H9 (cell line): ENCODE measurements around the gene UCP1. TPM values are rescaled to one million over a fixed set of nuclear protein-coding genes. Genes with fewer than 3 reads are reported as not detected.

Experiments
- DNase-seq: peaks from one replicate; pipeline ENCODE4 v3.0.0-alpha.2; 2017
- H2AFZ ChIP-seq: one replicate; pipeline ENCODE4 v1.6.1; 2013; ENCODE audit warnings: mild to moderate bottlenecking, low read length, control low read depth, moderate library complexity
- H2AK5ac ChIP-seq: 2 replicates; pipeline ENCODE4 v1.6.1; 2013; ENCODE audit warnings: low read length, control low read depth, mixed read lengths; ENCODE audit not compliant: insufficient read length
- H2BK120ac ChIP-seq: one replicate; pipeline ENCODE4 v1.6.1; 2013; ENCODE audit warnings: low read depth, mild to moderate bottlenecking, low read length, control low read depth, inconsistent platforms; ENCODE audit not compliant: poor library complexity, severe bottlenecking
- H2BK12ac ChIP-seq: 2 replicates; pipeline ENCODE4 v1.6.1; 2013; ENCODE audit warnings: low read length, control low read depth, mixed read lengths, low read depth; ENCODE audit not compliant: insufficient read length
- H2BK15ac ChIP-seq: 2 replicates; pipeline ENCODE4 v1.6.1; 2013; ENCODE audit warnings: low read depth, low read length, control low read depth
- H2BK20ac ChIP-seq: one replicate; pipeline ENCODE4 v1.6.1; 2013; ENCODE audit warnings: low read depth, mild to moderate bottlenecking, low read length, control low read depth, inconsistent platforms; ENCODE audit not compliant: poor library complexity, severe bottlenecking
- H2BK5ac ChIP-seq: 2 replicates; pipeline ENCODE4 v1.6.1; 2013; ENCODE audit warnings: low read length, control low read depth, mixed read lengths; ENCODE audit not compliant: insufficient read length
- H3K14ac ChIP-seq: 2 replicates; pipeline ENCODE4 v1.6.1; 2013; ENCODE audit warnings: low read length, control low read depth; ENCODE audit not compliant: insufficient read depth
- H3K18ac ChIP-seq: 2 replicates; pipeline ENCODE4 v1.6.1; 2013; ENCODE audit warnings: low read depth, mild to moderate bottlenecking, mixed read lengths, low read length, control low read depth; ENCODE audit not compliant: insufficient read length
- H3K23ac ChIP-seq: 2 replicates; pipeline ENCODE4 v1.6.1; 2013; ENCODE audit warnings: low read length, control low read depth, mixed read lengths, low read depth; ENCODE audit not compliant: insufficient read length
- H3K23me2 ChIP-seq: 2 replicates; pipeline ENCODE4 v1.6.1; 2013; ENCODE audit warnings: low read depth, mild to moderate bottlenecking, mixed read lengths, low read length, control low read depth; ENCODE audit not compliant: insufficient read length, poor library complexity, severe bottlenecking
- H3K27ac ChIP-seq: 2 replicates; pipeline ENCODE4 v1.5.1; 2013; ENCODE audit warnings: low read length, control low read depth, mixed read lengths, low read depth; ENCODE audit not compliant: insufficient read length
- H3K27me3 ChIP-seq: 2 replicates; pipeline ENCODE4 v1.6.1; 2013; ENCODE audit warnings: low read length, control low read depth, inconsistent platforms; ENCODE audit not compliant: insufficient read depth
- H3K4ac ChIP-seq: 2 replicates; pipeline ENCODE4 v1.6.1; 2013; ENCODE audit warnings: low read depth, mild to moderate bottlenecking, control low read depth, inconsistent platforms, low read length, moderate library complexity
- H3K4me1 ChIP-seq: 2 replicates; pipeline ENCODE4 v1.6.1; 2013; ENCODE audit warnings: low read length, control low read depth, inconsistent platforms; ENCODE audit not compliant: insufficient read depth
- H3K4me2 ChIP-seq: 2 replicates; pipeline ENCODE4 v1.6.1; 2013; ENCODE audit warnings: low read length, control low read depth, mixed read lengths; ENCODE audit not compliant: insufficient read length, insufficient read depth
- H3K56ac ChIP-seq: 2 replicates; pipeline ENCODE4 v1.6.1; 2013; ENCODE audit warnings: low read depth, mild to moderate bottlenecking, mixed read lengths, low read length, control low read depth; ENCODE audit not compliant: insufficient read length
- H3K79me1 ChIP-seq: 2 replicates; pipeline ENCODE4 v1.6.1; 2013; ENCODE audit warnings: low read depth, mild to moderate bottlenecking, moderate library complexity, low read length, control low read depth, inconsistent platforms; ENCODE audit not compliant: insufficient read depth, poor library complexity, severe bottlenecking
- H3K79me2 ChIP-seq: 2 replicates; pipeline ENCODE4 v1.6.1; 2013; ENCODE audit warnings: low read length, control low read depth, inconsistent platforms; ENCODE audit not compliant: insufficient read depth
- H3K9ac ChIP-seq: 2 replicates; pipeline ENCODE4 v1.6.1; 2013; ENCODE audit warnings: low read length, control low read depth, mixed read lengths; ENCODE audit not compliant: insufficient read length; ENCODE audit errors: extremely low read depth
- H3K9me3 ChIP-seq: one replicate; pipeline ENCODE4 v1.6.1; 2013; ENCODE audit warnings: low read depth, low read length, inconsistent platforms; ENCODE audit not compliant: control insufficient read depth
- H3T11ph ChIP-seq: one replicate; pipeline ENCODE4 v1.6.1; 2013; ENCODE audit warnings: mild to moderate bottlenecking, low read length, control low read depth, inconsistent platforms
- H4K20me1 ChIP-seq: one replicate; pipeline ENCODE4 v1.6.1; 2013; ENCODE audit not compliant: control insufficient read depth, insufficient read length, insufficient read depth
- H4K5ac ChIP-seq: 2 replicates; pipeline ENCODE4 v1.6.1; 2013; ENCODE audit warnings: low read depth, mild to moderate bottlenecking, mixed read lengths, low read length, control low read depth; ENCODE audit not compliant: insufficient read length
- H4K8ac ChIP-seq: replicated peaks from 2 replicates; pipeline ENCODE4 v1.6.1; 2013; ENCODE audit warnings: low read length, control low read depth, mixed read lengths, low read depth; ENCODE audit not compliant: insufficient read length
- H4K91ac ChIP-seq: 2 replicates; pipeline ENCODE4 v1.6.1; 2013; ENCODE audit warnings: low read depth, mild to moderate bottlenecking, moderate library complexity, mixed read lengths, low read length, control low read depth; ENCODE audit not compliant: insufficient read length
- H3K27ac Mint-ChIP-seq, 3 experiments: 2 replicates in 2 of 3; 3 replicates in 1 of 3; pipeline ENCODE4 v1.8.0; 2020 to 2021; ENCODE audit warnings: mixed read lengths in 3 of 3, mild to moderate bottlenecking in 1 of 3, moderate library complexity in 1 of 3
- H3K27me3 Mint-ChIP-seq: 2 replicates; pipeline ENCODE4 v1.8.0; 2021; ENCODE audit warnings: low read depth, mild to moderate bottlenecking, moderate library complexity, mixed read lengths
- H3K36me3 Mint-ChIP-seq, 3 experiments: 2 replicates in 2 of 3; 3 replicates in 1 of 3; pipeline ENCODE4 v1.8.0; 2020 to 2021; ENCODE audit warnings: low read depth in 3 of 3, mixed read lengths in 3 of 3; ENCODE audit not compliant: insufficient read depth in 1 of 3
- H3K4me1 Mint-ChIP-seq, 2 experiments: 2 replicates each; pipeline ENCODE4 v1.8.0; 2020; ENCODE audit warnings: mixed read lengths in 2 of 2
- H3K4me3 Mint-ChIP-seq, 2 experiments: 2 replicates in 1 of 2; 3 replicates in 1 of 2; pipeline ENCODE4 v1.8.0; 2020 to 2021; ENCODE audit warnings: mild to moderate bottlenecking in 2 of 2, mixed read lengths in 2 of 2, moderate library complexity in 1 of 2
- H3K9me3 Mint-ChIP-seq, 2 experiments: 2 replicates in 1 of 2; 3 replicates in 1 of 2; pipeline ENCODE4 v1.8.0; 2020; ENCODE audit warnings: mild to moderate bottlenecking in 2 of 2, mixed read lengths in 2 of 2, moderate library complexity in 1 of 2
- CTCF ChIP-seq: fragments of 200-600 bp; sonication (generic); conservative IDR thresholded peaks from 3 replicates; pipeline ENCODE4 v1.8.0; 2021; ENCODE audit warnings: antibody characterized with exemption, mild to moderate bottlenecking
- WGBS: extraction: QIAGEN DNeasy Blood & Tissue Kit; methylation state at CpG from one replicate; pipeline ENCODE4 v1.1.7; 2013; ENCODE audit warnings: missing lambda C conversion rate, low lambda C conversion rate, mixed read lengths; ENCODE audit not compliant: insufficient read length; ENCODE audit errors: extremely low coverage; 5-methylcytosine and 5-hydroxymethylcytosine counted together
- total RNA-seq: library from RNA; stranded (reverse); gene quantifications from 2 replicates; pipeline ENCODE4 v1.2.1, GENCODE V29; 2021

Gene UCP1
- total RNA-seq, 1 experiment from 2014 or later, result not detected

DNA sequence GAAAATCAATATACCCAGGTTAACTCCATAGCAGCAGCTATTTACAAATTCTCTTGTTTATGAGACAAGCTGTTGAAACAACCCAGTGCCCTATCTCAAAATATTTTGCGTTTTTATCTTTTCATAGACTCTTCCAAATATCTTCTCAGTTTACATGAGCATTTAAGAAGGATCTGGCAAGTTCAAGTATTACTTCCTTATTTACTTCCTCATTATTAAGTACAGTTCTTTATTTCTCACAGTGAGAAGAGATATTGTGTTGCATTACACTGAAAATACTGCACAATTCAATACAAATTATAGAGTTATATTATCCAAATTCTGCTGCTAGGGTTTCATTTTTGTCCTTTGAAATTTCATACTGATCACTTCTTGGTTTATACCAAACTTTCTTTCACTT, 43.6 kb upstream of the UCP1 start:
- Histone ChIP-seq H3K23me2 (no peaks in the 10 kb centered on the region), H3T11ph (no peak overlapping the region), H3K56ac (no peak overlapping the region), H2AFZ (no peak overlapping the region), H4K91ac (no peak overlapping the region), H3K79me2 (no peaks in the 10 kb centered on the region), H4K20me1 (no peaks in the 10 kb centered on the region), H3K4me2 (no peak overlapping the region), H3K18ac (no peak overlapping the region), H3K27me3 (no peaks in the 10 kb centered on the region), H2AK5ac (no peak overlapping the region), H2BK5ac (no peak overlapping the region), H2BK15ac (no peak overlapping the region), H3K27ac (no peak overlapping the region), H2BK12ac (no peak overlapping the region), H2BK20ac (no peak overlapping the region), H3K9me3 (no peaks in the 10 kb centered on the region), H3K4me1 (no peaks in the 10 kb centered on the region; the same call in 1 of the 2 replicates), H2BK120ac (no peak overlapping the region), H4K5ac (no peak overlapping the region), H3K14ac (no peak overlapping the region), H3K4ac (no peak overlapping the region), H3K79me1 (no peaks in the 10 kb centered on the region), H3K9ac (no peak overlapping the region), H3K23ac (no peak overlapping the region), H4K8ac (no peak overlapping the region)
- Mint-ChIP-seq H3K36me3 (no peaks in the 10 kb centered on the region), H3K27ac (no peak overlapping the region), H3K27me3 (no peaks in the 10 kb centered on the region; the same call in 1 of the 2 replicates), H3K4me3 (no peak overlapping the region), H3K9me3 (no peaks in the 10 kb centered on the region), H3K4me1 (peaks cover 3 to 7% of the 10 kb centered on the region in 2 experiments)
- DNase-seq, result no peak
- no peak for TF ChIP-seq CTCF
- WGBS, result no CpG with 5 or more reads among the region's 1 CpG
